ENCODE data around the gene ASB6. TPM values are rescaled to one million over a fixed set of nuclear protein-coding genes. Genes with fewer than 3 reads are reported as not detected.
A peak's percentile ranks its signal among the peaks of the same experiment; 100 is the strongest.
"Not testable (repeated sequence)": the region's sequence is repeated elsewhere in the genome, so short reads cannot be mapped to it uniquely, and the experiment has no call there.

Gene ASB6
- total and polyA plus RNA-seq, 4 donors: 6.0 to 20.8 (median 18.1) TPM

DNA sequence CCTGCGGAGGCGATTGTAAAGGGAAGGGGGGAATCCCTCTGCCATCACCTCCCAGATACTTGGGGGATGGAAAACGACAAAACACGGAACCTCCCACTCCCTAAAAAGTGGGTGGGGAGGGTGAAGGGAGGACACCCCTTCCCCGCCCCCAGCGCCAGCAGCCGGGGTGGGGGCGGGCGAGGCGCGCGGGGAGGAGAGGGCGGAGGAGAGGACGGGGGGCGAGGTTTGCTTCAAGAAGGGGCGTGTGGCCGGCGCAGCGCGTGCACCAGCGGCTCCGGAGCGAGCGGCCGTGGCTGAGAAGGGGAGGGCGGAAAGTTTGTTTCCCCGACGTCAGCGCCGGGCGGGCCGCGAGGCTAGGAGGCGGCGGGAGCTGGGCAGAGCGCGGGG lies 23.4 kb upstream of the ASB6 start, which contains the start of gene PRRX2:
TSS of gene PRRX2 (plus strand) at position 259 of the 387 bp plus-strand sequence. CDS start 221 bp downstream, outside the sequence.
- H3K9me3 ChIP-seq (ENCODE audit: control insufficient read depth, low read length): no peaks in the 10 kb centered on the region
- H3K4me3 ChIP-seq (ENCODE audit: low read length in 2 of 2): peak within 1 kb of the TSS; percentile 85 to 95
- H3K27me3 ChIP-seq (ENCODE audit: control insufficient read depth in 1 of 2, insufficient read depth in 2 of 2, low read length in 1 of 2): no peaks in the 10 kb centered on the region
- H3K27ac ChIP-seq (ENCODE audit: low read depth in 1 of 2, low read length in 2 of 2): peak within 1 kb of the TSS; percentile 52 to 59
- WGBS, 2 donors: 0 to 1% methylated on average over 7 to 37 of the region's 37 CpGs
- intact Hi-C loops (cut with DNase I): loop anchor here (5.0 kb wide), 2 partner anchors 47 to 62 kb away; no protein-coding TSS in a partner anchor
- ATAC-seq (ENCODE audit: low FRiP score) (peak; percentile 80), DNase-seq (peak; percentile 83 to 91)
- no peaks in the 10 kb centered on the region for H3K36me3 ChIP-seq (ENCODE audit: control insufficient read depth in 1 of 2, insufficient read depth in 2 of 2, low read length in 1 of 2)
- no peaks in the 10 kb centered on the region for H3K4me1 ChIP-seq (ENCODE audit: control insufficient read depth in 1 of 2, insufficient read depth in 2 of 2, low read length in 2 of 2)

DNA sequence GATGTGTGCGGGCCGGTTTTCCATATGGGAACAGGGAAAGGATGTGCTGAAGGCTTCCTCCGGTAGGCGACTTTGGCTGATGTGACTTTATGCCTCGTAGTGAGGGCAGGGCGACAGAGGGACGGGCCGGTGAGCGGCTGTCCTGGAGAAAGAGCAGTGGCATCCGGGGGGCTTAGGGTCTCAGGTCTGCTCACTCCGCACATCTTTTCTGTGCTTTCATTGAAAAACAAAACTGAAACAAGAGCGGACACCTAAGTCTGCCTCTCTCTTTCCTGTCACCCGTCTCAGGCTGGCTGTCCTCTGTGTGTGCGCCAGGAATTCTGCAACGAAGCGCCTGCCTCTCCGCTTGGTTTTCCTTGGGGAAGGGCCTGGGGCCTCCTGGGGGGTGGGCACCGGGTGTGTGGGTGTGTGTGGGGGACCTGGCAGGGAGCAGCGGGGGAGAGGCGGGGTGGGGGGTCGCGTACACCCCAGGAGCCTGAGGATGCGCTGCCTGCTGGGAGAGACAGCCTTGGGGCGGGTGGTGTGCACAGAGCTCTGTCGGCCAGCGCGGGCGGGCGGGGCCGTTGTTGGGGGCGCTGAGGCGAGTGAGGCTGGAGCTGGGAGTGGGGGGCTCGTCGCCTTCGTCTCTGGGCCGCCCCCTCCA lies 22.9 kb upstream of the ASB6 start:
- Histone ChIP-seq H3K36me3 (ENCODE audit: control insufficient read depth in 1 of 2, insufficient read depth in 2 of 2, low read length in 1 of 2) (no peaks in the 10 kb centered on the region), H3K27me3 (ENCODE audit: control insufficient read depth in 1 of 2, insufficient read depth in 2 of 2, low read length in 1 of 2) (no peaks in the 10 kb centered on the region), H3K4me1 (ENCODE audit: control insufficient read depth in 1 of 2, insufficient read depth in 2 of 2, low read length in 2 of 2) (no peaks in the 10 kb centered on the region), H3K27ac (ENCODE audit: low read depth in 1 of 2, low read length in 2 of 2) (peak overlapping the region in 1 of 2 donors; percentile 13), H3K4me3 (ENCODE audit: low read length in 2 of 2) (peak overlapping the region; percentile 59 to 85), H3K9me3 (ENCODE audit: control insufficient read depth, low read length) (no peaks in the 10 kb centered on the region)
- intact Hi-C loops (cut with DNase I): loop anchor here (5.0 kb wide), 2 partner anchors 47 to 62 kb away; no protein-coding TSS in a partner anchor
- 14 to 17% methylated on average over 33 to 36 of the region's 36 CpGs for WGBS, 2 donors
- ATAC-seq (ENCODE audit: low FRiP score): peak; percentile 71
- DNase-seq: peak in 1 of 2 donors; percentile 84

DNA sequence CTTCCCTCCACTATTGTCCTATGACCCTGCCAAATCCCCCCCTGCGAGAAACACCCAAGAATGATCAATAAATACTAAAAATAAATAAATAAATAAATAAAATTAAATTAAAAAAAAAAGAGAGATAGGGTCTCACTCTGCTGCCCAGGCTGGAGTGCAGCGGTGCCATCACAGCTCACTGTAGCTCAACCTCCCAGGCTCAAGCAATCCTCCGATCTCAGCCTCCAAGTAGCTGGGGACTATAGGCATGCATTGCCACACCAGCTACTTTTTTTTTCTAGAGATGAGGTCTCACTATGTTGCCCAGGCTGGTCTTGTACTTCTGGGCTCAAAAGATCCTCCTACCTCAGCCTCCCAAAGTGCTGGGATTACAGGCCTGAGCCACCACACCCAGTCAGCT lies 20.3 kb upstream of the ASB6 start:
- H3K27me3 ChIP-seq (ENCODE audit: control insufficient read depth in 1 of 2, insufficient read depth in 2 of 2, low read length in 1 of 2); ATAC-seq (ENCODE audit: low FRiP score); H3K36me3 ChIP-seq (ENCODE audit: control insufficient read depth in 1 of 2, insufficient read depth in 2 of 2, low read length in 1 of 2); H3K4me1 ChIP-seq (ENCODE audit: control insufficient read depth in 1 of 2, insufficient read depth in 2 of 2, low read length in 2 of 2); DNase-seq; H3K4me3 ChIP-seq (ENCODE audit: low read length in 2 of 2); H3K27ac ChIP-seq (ENCODE audit: low read depth in 1 of 2, low read length in 2 of 2); H3K9me3 ChIP-seq (ENCODE audit: control insufficient read depth, low read length); intact Hi-C loops (cut with DNase I): not testable (repeated sequence)
- 67 to 81% methylated on average over 3 of the region's 3 CpGs for WGBS, 2 donors

DNA sequence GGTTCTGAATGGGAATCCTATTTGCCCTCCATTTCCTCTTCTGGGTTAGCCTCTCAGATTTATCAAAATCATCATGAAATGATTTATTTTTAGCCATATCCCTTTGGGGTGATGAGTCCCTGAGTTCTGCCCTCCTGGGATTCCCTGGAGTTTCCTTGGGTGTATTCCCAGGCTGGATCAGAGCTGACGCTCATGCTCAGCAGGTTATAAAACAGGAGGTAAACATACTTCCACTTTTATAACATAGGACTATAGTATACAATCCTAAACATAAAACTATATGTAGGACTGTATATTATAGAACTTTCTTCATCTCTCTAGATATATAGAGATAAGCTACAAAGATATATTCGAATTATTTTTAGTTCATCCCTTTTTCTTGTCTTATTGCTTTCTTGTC lies 19.1 kb upstream of the ASB6 start:
- H3K27me3 ChIP-seq (ENCODE audit: control insufficient read depth in 1 of 2, insufficient read depth in 2 of 2, low read length in 1 of 2): no peaks in the 10 kb centered on the region
- no peak overlapping the region for H3K27ac ChIP-seq (ENCODE audit: low read depth in 1 of 2, low read length in 2 of 2)
- intact Hi-C loops (cut with DNase I): no loop called here
- H3K36me3 ChIP-seq (ENCODE audit: control insufficient read depth in 1 of 2, insufficient read depth in 2 of 2, low read length in 1 of 2): no peaks in the 10 kb centered on the region
- 61 to 66% methylated on average over 2 of the region's 2 CpGs for WGBS, 2 donors
- no peaks in the 10 kb centered on the region for H3K9me3 ChIP-seq (ENCODE audit: control insufficient read depth, low read length)
- DNase-seq (no peak), ATAC-seq (ENCODE audit: low FRiP score) (no peak)
- no peaks in the 10 kb centered on the region for H3K4me1 ChIP-seq (ENCODE audit: control insufficient read depth in 1 of 2, insufficient read depth in 2 of 2, low read length in 2 of 2)
- H3K4me3 ChIP-seq (ENCODE audit: low read length in 2 of 2): no peak overlapping the region

DNA sequence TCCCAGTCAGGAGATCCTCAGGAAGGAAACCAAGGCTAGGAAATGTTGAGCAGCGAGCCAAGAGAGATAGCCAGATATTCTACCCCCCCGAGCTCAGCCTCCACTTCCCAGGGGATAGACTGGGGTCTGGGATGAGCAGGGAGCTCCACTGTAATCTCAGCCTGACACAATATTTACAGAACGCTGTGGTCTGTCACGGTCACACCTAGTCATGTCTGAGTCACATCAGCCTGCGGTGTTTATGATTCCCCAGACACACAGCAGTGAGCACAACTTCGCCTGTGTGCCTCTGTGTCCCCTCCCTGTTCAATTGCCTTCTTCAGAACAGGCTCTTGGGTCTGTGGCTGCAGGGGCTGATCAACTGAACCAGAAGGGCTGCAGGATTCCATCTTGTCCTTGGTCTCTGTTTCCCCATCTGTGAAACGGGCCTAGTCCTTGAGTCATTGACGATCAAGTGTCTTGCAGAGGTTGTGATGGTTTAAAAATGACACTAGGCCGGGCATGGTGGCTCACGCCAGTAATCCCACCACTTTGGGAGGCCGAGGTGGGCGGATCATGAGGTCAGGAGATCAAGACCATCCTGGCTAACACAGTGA lies 14.9 kb upstream of the ASB6 start:
- Histone ChIP-seq H3K9me3 (ENCODE audit: control insufficient read depth, low read length) (no peaks in the 10 kb centered on the region), H3K27me3 (ENCODE audit: control insufficient read depth in 1 of 2, insufficient read depth in 2 of 2, low read length in 1 of 2) (no peaks in the 10 kb centered on the region), H3K4me3 (ENCODE audit: low read length in 2 of 2) (no peak overlapping the region), H3K36me3 (ENCODE audit: control insufficient read depth in 1 of 2, insufficient read depth in 2 of 2, low read length in 1 of 2) (no peaks in the 10 kb centered on the region), H3K4me1 (ENCODE audit: control insufficient read depth in 1 of 2, insufficient read depth in 2 of 2, low read length in 2 of 2) (no peaks in the 10 kb centered on the region), H3K27ac (ENCODE audit: low read depth in 1 of 2, low read length in 2 of 2) (no peak overlapping the region)
- DNase-seq: no peak
- 89 to 90% methylated on average over 12 of the region's 12 CpGs for WGBS, 2 donors
- ATAC-seq (ENCODE audit: low FRiP score): no peak
- intact Hi-C loops (cut with DNase I): no loop called here

DNA sequence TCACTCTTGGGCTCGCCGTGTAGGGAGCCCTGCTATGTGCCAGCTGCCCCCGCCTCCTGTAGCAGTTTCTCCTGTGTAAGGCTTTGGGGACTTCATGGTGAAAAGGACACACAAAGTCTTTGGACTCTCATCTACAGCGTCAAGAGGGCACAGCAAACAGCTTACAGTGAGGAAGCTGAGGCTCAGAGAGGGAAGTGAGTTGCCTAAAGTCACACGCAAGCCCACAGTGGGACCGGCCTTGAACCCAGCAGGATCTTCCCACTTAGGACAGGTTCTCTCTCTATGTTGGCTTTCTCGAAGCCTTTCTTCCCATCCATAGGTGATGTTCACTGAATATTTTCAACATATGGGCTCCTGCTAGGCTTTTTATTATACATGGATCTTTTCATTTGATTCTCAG lies 13.7 kb upstream of the ASB6 start:
- no peaks in the 10 kb centered on the region for H3K36me3 ChIP-seq (ENCODE audit: control insufficient read depth in 1 of 2, insufficient read depth in 2 of 2, low read length in 1 of 2)
- no peak overlapping the region for H3K27ac ChIP-seq (ENCODE audit: low read depth in 1 of 2, low read length in 2 of 2)
- H3K27me3 ChIP-seq (ENCODE audit: control insufficient read depth in 1 of 2, insufficient read depth in 2 of 2, low read length in 1 of 2): no peaks in the 10 kb centered on the region
- WGBS, 2 donors: 79 to 90% methylated on average over 7 of the region's 7 CpGs
- DNase-seq: no peak
- ATAC-seq (ENCODE audit: low FRiP score): no peak
- no peak overlapping the region for H3K4me3 ChIP-seq (ENCODE audit: low read length in 2 of 2)
- intact Hi-C loops (cut with DNase I): no loop called here
- H3K9me3 ChIP-seq (ENCODE audit: control insufficient read depth, low read length): no peaks in the 10 kb centered on the region
- H3K4me1 ChIP-seq (ENCODE audit: control insufficient read depth in 1 of 2, insufficient read depth in 2 of 2, low read length in 2 of 2): no peaks in the 10 kb centered on the region

DNA sequence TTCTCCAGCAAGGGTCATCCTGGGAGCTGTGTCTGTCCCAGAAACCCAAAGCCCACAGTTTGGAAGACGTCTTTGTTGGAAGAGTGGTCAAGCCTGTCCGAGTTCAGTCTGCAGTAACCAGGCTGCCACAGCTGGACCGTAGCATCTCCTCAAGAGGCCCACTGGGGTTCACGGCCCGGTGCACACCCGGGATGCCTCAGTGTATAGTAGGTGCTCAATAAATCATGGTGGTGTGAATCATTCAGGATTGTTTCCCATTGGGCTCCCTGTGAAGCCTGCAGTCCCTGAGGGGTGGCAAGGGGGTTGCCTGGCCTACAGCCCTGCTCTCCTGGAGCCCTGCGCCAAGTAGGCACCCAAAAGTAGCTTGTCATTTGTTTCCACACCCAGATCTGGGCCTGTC lies 13.2 kb upstream of the ASB6 start:
- DNase-seq: no peak
- intact Hi-C loops (cut with DNase I): no loop called here
- no peaks in the 10 kb centered on the region for H3K9me3 ChIP-seq (ENCODE audit: control insufficient read depth, low read length)
- no peaks in the 10 kb centered on the region for H3K27me3 ChIP-seq (ENCODE audit: control insufficient read depth in 1 of 2, insufficient read depth in 2 of 2, low read length in 1 of 2)
- no peak for ATAC-seq (ENCODE audit: low FRiP score)
- H3K4me1 ChIP-seq (ENCODE audit: control insufficient read depth in 1 of 2, insufficient read depth in 2 of 2, low read length in 2 of 2): no peaks in the 10 kb centered on the region
- no peak overlapping the region for H3K27ac ChIP-seq (ENCODE audit: low read depth in 1 of 2, low read length in 2 of 2)
- no peak overlapping the region for H3K4me3 ChIP-seq (ENCODE audit: low read length in 2 of 2)
- no peaks in the 10 kb centered on the region for H3K36me3 ChIP-seq (ENCODE audit: control insufficient read depth in 1 of 2, insufficient read depth in 2 of 2, low read length in 1 of 2)
- 93 to 99% methylated on average over 7 of the region's 7 CpGs for WGBS, 2 donors

DNA sequence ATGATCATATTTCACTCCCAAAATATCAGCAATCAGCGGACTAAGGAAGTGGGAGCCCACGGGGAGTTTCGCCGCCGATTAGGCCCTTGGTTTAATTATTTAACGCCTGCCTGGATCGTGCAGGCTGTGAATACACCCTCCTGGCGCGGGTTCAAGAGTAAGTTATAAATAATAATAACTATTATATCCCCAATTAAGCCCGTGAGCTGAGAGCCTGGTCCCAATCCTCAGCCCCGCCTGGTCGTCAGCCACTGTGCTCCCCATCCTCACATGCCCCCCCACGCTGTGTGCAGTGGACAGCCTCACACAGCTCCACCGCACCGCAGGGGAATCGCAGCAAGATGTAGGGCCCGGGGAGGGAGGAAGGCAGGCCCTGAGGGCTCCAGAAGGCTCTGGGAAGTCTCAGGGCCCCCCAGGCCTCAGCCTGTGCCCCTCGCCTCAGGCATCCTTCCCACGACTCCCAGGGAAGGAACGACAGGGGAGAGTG lies 12.6 kb upstream of the ASB6 start:
- Histone ChIP-seq H3K4me1 (ENCODE audit: control insufficient read depth in 1 of 2, insufficient read depth in 2 of 2, low read length in 2 of 2) (no peaks in the 10 kb centered on the region), H3K36me3 (ENCODE audit: control insufficient read depth in 1 of 2, insufficient read depth in 2 of 2, low read length in 1 of 2) (no peaks in the 10 kb centered on the region), H3K27ac (ENCODE audit: low read depth in 1 of 2, low read length in 2 of 2) (no peak overlapping the region), H3K9me3 (ENCODE audit: control insufficient read depth, low read length) (no peaks in the 10 kb centered on the region), H3K4me3 (ENCODE audit: low read length in 2 of 2) (no peak overlapping the region), H3K27me3 (ENCODE audit: control insufficient read depth in 1 of 2, insufficient read depth in 2 of 2, low read length in 1 of 2) (no peaks in the 10 kb centered on the region)
- ATAC-seq (ENCODE audit: low FRiP score) (no peak), DNase-seq (no peak)
- WGBS, 2 donors: 78 to 82% methylated on average over 20 of the region's 20 CpGs
- intact Hi-C loops (cut with DNase I): no loop called here
